GM21526 (cell line): ENCODE results near the gene TMEM129.

Experiments
- ATAC-seq: cut with Tn5 transposase; IDR thresholded peaks from one replicate; pipeline ENCODE4 v1.9.1; 2021; ENCODE audit warnings: moderate library complexity; ENCODE audit not compliant: unreplicated experiment, low FRiP score

The TMEM129 gene

DNA sequence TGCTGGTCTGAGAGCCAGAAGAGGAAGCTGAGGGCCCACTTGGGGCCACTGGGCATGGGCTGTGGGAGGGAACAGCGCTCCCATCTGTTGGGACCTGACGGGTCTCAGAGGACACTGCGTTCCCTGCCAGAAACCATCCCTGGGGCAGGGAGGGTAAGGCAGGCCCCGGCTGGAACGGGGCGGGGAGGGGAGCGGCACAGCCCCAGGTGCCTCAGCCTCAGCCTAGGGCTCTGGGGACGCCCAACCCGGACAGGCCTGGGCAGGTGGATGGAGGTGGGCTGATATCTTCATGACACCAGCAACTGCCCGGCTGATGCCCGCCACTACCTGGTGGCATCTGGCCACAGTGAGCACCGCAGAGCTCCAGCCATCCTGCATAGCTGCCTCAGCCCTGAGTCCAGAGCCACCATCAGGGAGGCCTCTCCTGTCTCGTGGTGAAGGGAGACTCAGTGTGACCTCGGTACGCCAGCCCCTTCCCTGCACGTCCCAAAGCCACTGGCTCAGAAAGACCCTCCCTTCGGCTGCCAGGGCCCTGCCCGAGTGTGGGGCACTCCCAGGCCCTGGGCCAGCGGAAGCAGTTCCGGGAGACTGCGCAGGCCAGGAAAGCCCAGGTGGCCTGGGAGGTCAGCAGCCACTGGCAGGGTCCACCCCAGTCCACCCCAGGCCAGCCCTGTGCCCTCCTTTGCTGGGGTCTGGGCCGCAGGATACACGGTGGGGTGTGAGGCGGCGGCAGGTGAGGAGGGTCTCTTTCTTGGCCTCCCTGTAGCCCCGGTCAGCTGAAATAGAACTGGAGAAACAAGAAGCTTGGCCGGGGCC lies 37.4 kb upstream of the TMEM129 start:
- no peak for ATAC-seq

- no peak for ATAC-seq
Measured at GRCh38 chr4:1757836-1758235, 36.7 kb upstream of the TMEM129 start.

DNA sequence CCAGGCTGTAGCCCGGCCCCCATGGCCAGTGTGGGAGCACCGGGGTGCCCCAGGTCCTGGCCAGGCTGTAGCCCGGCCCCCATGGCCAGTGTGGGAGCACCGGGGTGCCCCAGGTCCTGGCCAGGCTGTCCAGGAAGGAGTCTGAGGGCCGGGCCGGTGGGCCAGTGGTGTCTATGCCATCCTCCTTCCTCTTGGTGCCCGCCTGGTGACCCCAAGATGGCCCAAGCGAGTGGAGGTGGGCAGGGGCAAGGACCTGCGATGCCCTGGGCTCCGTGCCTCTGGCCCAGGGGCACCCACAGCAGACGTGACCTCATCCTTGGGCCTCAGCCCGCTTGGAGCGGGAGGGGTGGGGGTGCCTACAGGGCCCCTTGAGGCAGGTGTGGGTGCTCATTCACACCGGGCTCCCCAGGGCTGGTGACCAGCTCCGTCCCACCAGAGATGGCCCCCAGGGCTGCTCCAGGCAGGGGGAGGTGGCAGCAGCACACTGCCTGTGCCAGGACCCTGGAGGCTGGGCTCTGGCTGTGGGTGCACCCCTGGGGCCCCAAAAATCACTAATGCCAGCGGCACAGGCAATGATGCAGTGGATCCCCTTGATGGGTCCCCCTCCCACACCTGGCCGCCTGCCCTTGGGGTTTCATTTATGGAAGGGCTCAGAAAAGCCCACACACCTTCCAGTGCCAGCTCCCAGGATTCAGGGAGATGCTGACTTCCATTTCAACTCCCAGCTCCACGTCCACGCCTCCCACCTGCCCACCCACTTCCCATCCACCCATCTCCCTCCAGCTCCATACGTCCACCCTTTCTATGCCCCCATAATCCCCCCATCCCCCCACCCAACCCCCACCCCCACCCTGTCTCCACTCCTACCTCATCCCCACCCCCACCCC lies 36.0 kb upstream of the TMEM129 start:
- no peak for ATAC-seq

DNA sequence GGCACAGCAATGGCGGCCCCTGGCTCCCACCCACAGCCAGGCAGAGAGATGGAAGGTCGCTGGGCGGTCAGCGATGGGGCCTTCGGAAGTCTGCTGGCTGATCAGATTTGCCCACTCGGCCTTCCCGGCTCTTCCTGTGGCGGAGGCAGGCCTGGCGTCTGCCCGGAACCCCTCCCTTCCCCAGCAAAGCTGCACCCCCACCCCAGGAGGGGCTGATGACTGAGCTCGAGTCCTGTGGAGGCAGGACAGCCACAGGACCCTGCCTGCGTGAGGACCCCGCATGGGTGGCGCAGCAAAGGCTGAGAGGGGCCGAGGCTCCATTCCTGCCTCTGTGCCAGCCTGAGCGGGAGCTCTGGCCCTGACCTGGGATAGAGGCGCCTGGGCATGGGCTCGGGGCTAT lies 35.0 kb upstream of the TMEM129 start:
- no peak for ATAC-seq

DNA sequence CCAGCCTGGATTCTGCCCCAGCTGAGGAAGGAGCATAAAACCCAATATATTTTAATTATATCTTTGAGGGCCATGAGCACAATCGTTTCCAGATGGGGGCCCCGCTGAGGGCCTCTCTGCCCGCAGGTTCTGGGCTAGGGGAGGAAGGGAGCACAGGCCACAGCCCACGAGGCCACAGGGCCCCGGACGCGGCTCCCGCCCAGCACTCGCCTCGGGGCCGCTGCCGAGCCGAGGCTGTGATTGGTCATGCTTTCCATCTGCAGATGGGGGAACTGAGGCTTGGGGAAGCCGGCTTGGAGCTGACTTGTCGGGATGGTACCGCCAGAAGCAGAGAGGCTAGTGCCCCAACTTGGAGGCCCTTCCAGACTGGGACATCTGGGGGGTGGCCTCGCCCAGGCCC lies 34.2 kb upstream of the TMEM129 start:
- no peak for ATAC-seq

DNA sequence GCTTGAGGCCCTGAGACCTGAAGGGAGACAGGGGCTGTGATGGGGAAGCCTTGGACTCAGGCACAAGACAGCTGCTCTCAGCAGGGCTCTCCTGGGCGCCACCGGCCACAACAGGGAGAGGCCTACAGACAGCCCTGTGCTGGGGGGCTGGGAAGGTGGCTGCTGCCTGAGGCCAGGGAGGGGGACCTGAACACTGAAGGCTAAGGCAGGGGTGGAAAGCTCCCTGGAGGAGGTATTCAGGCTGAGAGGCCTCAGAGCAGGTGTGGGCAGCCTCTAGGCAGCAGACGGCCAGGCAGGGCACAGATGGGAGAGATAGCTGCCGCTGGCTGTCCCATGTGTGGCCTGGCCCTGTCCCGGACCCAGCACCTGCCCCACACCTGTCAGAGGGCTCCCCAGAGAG lies 33.2 kb upstream of the TMEM129 start:
- ATAC-seq: no peak

- no peak for ATAC-seq
Measured at GRCh38 chr4:1753697-1754311, 32.7 kb upstream of the TMEM129 start.

GRCh38 chr4:1753294-1753696 lies 32.2 kb upstream of the TMEM129 start:
- ATAC-seq: no peak

DNA sequence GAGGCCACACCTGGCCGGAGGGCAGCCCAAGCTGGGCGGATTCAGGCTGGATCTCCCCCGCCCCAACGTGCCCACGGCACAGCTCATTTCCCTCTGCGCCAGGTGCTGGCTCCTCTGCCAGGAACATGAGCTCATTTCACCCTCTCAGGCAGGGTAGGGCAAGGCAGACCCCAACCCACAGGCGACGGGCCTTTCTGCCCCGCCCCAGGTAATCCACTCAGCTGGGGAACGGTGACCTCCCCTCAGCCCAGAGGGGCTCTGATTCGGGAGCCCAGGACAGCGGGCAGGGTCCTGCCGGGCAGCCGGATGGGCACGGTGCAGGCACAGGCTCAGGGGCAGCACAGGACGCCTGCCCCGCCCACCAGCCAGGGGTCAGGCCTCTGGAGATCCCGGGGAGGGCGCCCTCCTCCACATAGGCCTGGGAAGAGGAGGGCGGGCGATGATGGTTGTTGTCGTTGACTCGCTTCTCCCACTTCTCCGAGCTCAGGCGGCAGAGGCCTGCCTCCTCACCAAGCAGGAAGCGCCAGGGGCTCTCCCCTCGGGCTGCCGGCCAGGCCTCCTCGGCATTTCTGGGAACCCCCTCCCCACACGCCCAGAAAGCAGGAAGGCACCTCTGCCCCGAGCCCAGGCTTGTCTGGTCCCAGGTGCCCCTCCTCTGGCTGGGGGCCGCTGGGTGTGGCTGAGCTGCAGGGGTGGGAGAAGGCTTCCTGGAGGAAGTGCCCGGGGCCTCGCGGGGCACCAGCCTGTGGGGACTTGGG lies 31.3 kb upstream of the TMEM129 start:
- ATAC-seq: no peak

- no peak for ATAC-seq
Measured at GRCh38 chr4:1751919-1752283, 30.8 kb upstream of the TMEM129 start.

GRCh38 chr4:1751155-1751918 lies 30.2 kb upstream of the TMEM129 start:
- no peak for ATAC-seq

GRCh38 chr4:1750381-1751154 lies 29.4 kb upstream of the TMEM129 start:
- ATAC-seq: no peak

GRCh38 chr4:1749826-1750225 lies 28.7 kb upstream of the TMEM129 start:
- ATAC-seq: no peak

- no peak for ATAC-seq
Measured at GRCh38 chr4:1749370-1749769, 28.2 kb upstream of the TMEM129 start.

- ATAC-seq: no peak
Measured at GRCh38 chr4:1748465-1748995, 27.4 kb upstream of the TMEM129 start.

DNA sequence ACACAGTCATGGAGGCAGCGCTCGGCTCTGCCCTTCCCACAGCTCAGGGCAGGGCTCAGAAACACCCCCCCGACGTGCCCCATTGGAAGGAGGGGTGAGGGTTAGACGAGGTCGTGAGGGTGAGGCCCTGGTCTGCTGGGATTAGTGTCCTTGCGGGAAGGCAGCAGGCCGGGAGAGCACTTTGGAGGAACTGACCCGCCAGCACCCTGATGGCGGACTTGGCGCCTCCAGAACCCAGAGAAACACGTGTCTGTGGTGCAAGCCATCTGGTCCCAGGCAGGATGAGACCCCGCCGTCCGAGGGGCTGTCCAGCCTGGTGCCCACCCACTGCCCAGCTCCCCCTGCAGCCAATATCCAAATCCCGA lies 26.5 kb upstream of the TMEM129 start:
- ATAC-seq: no peak

GRCh38 chr4:1746919-1747602 lies 25.9 kb upstream of the TMEM129 start:
- no peak for ATAC-seq

DNA sequence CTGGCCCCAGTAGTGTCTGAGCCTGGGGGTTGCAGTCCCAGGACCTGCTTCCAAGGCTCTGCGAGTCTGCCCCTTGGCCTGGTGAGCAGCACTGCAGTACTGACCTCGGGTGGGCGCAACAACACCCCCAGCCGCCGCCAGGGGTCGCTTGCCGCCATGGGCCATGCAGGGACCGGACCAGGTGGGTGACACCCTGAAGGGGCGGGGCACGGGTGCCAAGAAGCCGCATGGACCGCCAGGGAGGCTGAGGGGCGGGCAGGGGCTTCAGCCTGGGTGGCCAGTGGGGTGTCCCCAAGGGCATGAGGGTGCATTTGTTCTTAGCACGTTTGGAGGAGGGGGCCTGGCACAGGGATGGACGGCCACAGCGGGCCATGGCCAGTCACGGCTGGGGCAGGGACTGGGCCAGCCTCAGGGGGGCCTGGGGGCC lies 25.2 kb upstream of the TMEM129 start:
- ATAC-seq: no peak
